Karpas-422 (cell line): Measurements from ENCODE around the gene COQ2. TPM values are rescaled to one million over a fixed set of nuclear protein-coding genes. Genes with fewer than 3 reads are reported as not detected.

ENCODE experiments used
- small RNA-seq: library from RNA; depleted of rRNA; stranded (forward); fragments of <200 nt; gene quantifications from one replicate; pipeline ENCODE3, GENCODE V24; 2014
- total RNA-seq: library from RNA; depleted of rRNA; stranded (reverse); fragments of >200 nt; shearing (Covaris generic); gene quantifications from 2 replicates; pipeline ENCODE4 v1.2.3, GENCODE V29; 2014; ENCODE audit warnings: low replicate concordance; rRNA removed

Gene COQ2
- total RNA-seq, 1 experiment from 2014 or later, result 1.2 TPM

Small RNA genes within 50 kb of the gene (small RNA-seq; reads per million reads assigned to genes)
- not detected for gene AC114781.3

Other genes starting within 250 kb of the COQ2 start
- 37.6 and 42.7 TPM in 2 replicates for gene COPS4, start 249.6 kb downstream of the COQ2 start, total RNA-seq
- not detected in 2 replicates for gene PLAC8, start 170.1 kb downstream of the COQ2 start, total RNA-seq
- gene HPSE, start 50.0 kb upstream of the COQ2 start, total RNA-seq, result 0.11 and 0.15 TPM in 2 replicates
- 6.0 and 17.3 TPM in 2 replicates for gene HELQ, start 171.0 kb upstream of the COQ2 start, total RNA-seq
- gene MRPS18C, start 171.3 kb upstream of the COQ2 start, total RNA-seq, result 10.4 and 24.8 TPM in 2 replicates
- gene ABRAXAS1, start 200.3 kb upstream of the COQ2 start, total RNA-seq, result 8.1 and 18.9 TPM in 2 replicates